ENCODE data around the gene ARHGAP11A. TPM values are rescaled to one million over a fixed set of nuclear protein-coding genes. Genes with fewer than 3 reads are reported as not detected.

The ARHGAP11A gene
- total RNA-seq, 1 donor from 2014 or later = 8.2 TPM

- DNase-seq (ENCODE audit: extremely low read depth, low read depth, low spot score) = no peak
Observed at GRCh38 chr15:32652178-32652577, 36.9 kb downstream of the ARHGAP11A start.

GRCh38 chr15:32656091-32656490, 40.8 kb downstream of the ARHGAP11A start:
- no peak for DNase-seq (ENCODE audit: extremely low read depth, low read depth, low spot score)

- no peak for DNase-seq (ENCODE audit: extremely low read depth, low read depth, low spot score)
Observed at GRCh38 chr15:32656496-32656895, 41.2 kb downstream of the ARHGAP11A start.

- no peak for DNase-seq (ENCODE audit: extremely low read depth, low read depth, low spot score)
Observed at GRCh38 chr15:32657198-32657883, 42.0 kb downstream of the ARHGAP11A start.

GRCh38 chr15:32657941-32658340, 42.6 kb downstream of the ARHGAP11A start:
- no peak for DNase-seq (ENCODE audit: extremely low read depth, low read depth, low spot score)

GRCh38 chr15:32659340-32660155, 44.2 kb downstream of the ARHGAP11A start:
- no peak for DNase-seq (ENCODE audit: extremely low read depth, low read depth, low spot score)

- DNase-seq (ENCODE audit: extremely low read depth, low read depth, low spot score) = no peak
Observed at GRCh38 chr15:32663671-32664070, 48.4 kb downstream of the ARHGAP11A start.

- DNase-seq (ENCODE audit: extremely low read depth, low read depth, low spot score) = no peak
Observed at GRCh38 chr15:32664796-32665195, 49.5 kb downstream of the ARHGAP11A start.

GRCh38 chr15:32667321-32667720, 52.0 kb downstream of the ARHGAP11A start:
- DNase-seq (ENCODE audit: extremely low read depth, low read depth, low spot score) = no peak

- no peak for DNase-seq (ENCODE audit: extremely low read depth, low read depth, low spot score)
Observed at GRCh38 chr15:32668942-32669341, 53.6 kb downstream of the ARHGAP11A start.

- DNase-seq (ENCODE audit: extremely low read depth, low read depth, low spot score) = no peak
Observed at GRCh38 chr15:32669896-32670611, 54.8 kb downstream of the ARHGAP11A start.

GRCh38 chr15:32670623-32671022, 55.3 kb downstream of the ARHGAP11A start:
- no peak for DNase-seq (ENCODE audit: extremely low read depth, low read depth, low spot score)

- no peak for DNase-seq (ENCODE audit: extremely low read depth, low read depth, low spot score)
Observed at GRCh38 chr15:32671339-32672325, 56.3 kb downstream of the ARHGAP11A start.

- DNase-seq (ENCODE audit: extremely low read depth, low read depth, low spot score) = no peak
Observed at GRCh38 chr15:32674681-32675080, 59.4 kb downstream of the ARHGAP11A start.

- DNase-seq (ENCODE audit: extremely low read depth, low read depth, low spot score) = no peak
Observed at GRCh38 chr15:32675466-32675865, 60.2 kb downstream of the ARHGAP11A start.

- DNase-seq (ENCODE audit: extremely low read depth, low read depth, low spot score) = no peak
Observed at GRCh38 chr15:32676169-32676568, 60.9 kb downstream of the ARHGAP11A start.

GRCh38 chr15:32677238-32677750, 62.0 kb downstream of the ARHGAP11A start:
- no peak for DNase-seq (ENCODE audit: extremely low read depth, low read depth, low spot score)

GRCh38 chr15:32679298-32679690, 64.0 kb downstream of the ARHGAP11A start:
- DNase-seq (ENCODE audit: extremely low read depth, low read depth, low spot score) = no peak

- no peak for DNase-seq (ENCODE audit: extremely low read depth, low read depth, low spot score)
Observed at GRCh38 chr15:32682569-32682968, 67.3 kb downstream of the ARHGAP11A start.

GRCh38 chr15:32682977-32683630, 67.8 kb downstream of the ARHGAP11A start:
- DNase-seq (ENCODE audit: extremely low read depth, low read depth, low spot score) = no peak

Data from glomerular endothelial cell (primary cell).